ENCODE results near the gene AMFR. TPM values are rescaled to one million over a fixed set of nuclear protein-coding genes. Genes with fewer than 3 reads are reported as not detected.
A peak's percentile ranks its signal among the peaks of the same experiment; 100 is the strongest.

The AMFR gene
- total and polyA plus RNA-seq, 2 of the 13 experiments (the other 11 are each of a cell fraction or from before 2014, with no cell fraction given), result 52.9 to 108 TPM

DNA sequence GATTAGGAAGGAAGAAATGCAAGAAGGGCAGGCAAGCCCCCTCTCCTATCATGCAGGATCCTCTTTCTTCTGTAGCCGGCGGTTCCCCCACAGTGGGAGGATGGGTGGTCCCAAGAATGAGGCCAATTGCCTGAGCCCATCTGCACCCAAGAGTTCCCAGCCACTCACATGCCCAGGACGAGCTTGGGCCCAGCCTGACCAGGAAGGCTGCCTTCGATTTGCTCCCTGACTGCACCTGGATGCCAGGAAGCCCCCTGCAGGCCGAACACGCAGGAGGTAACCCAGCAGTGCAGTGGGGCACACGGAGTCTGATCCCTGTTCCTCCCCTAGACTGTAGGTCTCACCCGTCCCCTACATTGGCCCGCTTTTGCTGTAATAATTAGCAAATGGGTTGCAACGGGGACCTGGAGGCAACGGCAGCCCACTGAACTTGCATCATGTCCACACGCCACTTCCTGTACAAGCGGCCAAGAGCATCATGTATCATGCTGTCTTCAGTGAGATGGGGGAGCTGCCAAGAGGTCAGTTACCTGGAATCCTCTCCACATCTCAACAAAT is 67.5 kb downstream of the AMFR start (continued):
- no peak for TF ChIP-seq HOXA7 (CRISPR knock-in tag; IDR thresholded peaks at IDR 0.05)
- no peak for TF ChIP-seq RFX5 (IDR thresholded peaks at IDR 0.05; ENCODE audit: low read depth, low read length)
- peak; percentile 54; the same call in 1 of the 2 replicates for TF ChIP-seq SPEN (CRISPR knock-in tag; IDR thresholded peaks at IDR 0.05; ENCODE audit: low read depth)
- TF ChIP-seq DMAP1 (CRISPR knock-in tag; IDR thresholded peaks at IDR 0.05), result peak; percentile 51; the same call in 1 of the 2 replicates
- TF ChIP-seq SALL1 (CRISPR knock-in tag; IDR thresholded peaks at IDR 0.05), result 0 out of 2 replicates have a peak, but pooled peaks have one; percentile 59
- 0 out of 2 replicates have a peak, but pooled peaks have one; percentile 76 for TF ChIP-seq ZNF839 (CRISPR knock-in tag; IDR thresholded peaks at IDR 0.05; ENCODE audit: borderline replicate concordance)
- peak; percentile 79 for TF ChIP-seq ZNF607 (CRISPR knock-in tag; IDR thresholded peaks at IDR 0.05; ENCODE audit: borderline replicate concordance)
- TF ChIP-seq, protein P1, sequence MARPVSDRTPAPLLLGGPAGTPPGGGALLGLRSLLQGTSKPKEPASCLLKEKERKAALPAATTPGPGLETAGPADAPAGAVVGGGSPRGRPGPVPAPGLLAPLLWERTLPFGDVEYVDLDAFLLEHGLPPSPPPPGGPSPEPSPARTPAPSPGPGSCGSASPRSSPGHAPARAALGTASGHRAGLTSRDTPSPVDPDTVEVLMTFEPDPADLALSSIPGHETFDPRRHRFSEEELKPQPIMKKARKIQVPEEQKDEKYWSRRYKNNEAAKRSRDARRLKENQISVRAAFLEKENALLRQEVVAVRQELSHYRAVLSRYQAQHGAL (CRISPR knock-in tag; IDR thresholded peaks at IDR 0.05; ENCODE audit: not compliant biosample characterization), result peak; percentile 31
- no peak for TF ChIP-seq NONO (IDR thresholded peaks at IDR 0.05)
- 0 out of 2 replicates have a peak, but pooled peaks have one; percentile 31 for TF ChIP-seq NONO (CRISPR knock-in tag; conservative IDR thresholded peaks at IDR 0.05)
- TF ChIP-seq POLR2A (IDR thresholded peaks at IDR 0.05; ENCODE audit: insufficient read depth in 1 of 2, low read depth in 2 of 2, low read length in 2 of 2), result peak in 1 of 2 experiments; percentile 38; a peak in 1 of 4 replicates
- TF ChIP-seq, protein P2, sequence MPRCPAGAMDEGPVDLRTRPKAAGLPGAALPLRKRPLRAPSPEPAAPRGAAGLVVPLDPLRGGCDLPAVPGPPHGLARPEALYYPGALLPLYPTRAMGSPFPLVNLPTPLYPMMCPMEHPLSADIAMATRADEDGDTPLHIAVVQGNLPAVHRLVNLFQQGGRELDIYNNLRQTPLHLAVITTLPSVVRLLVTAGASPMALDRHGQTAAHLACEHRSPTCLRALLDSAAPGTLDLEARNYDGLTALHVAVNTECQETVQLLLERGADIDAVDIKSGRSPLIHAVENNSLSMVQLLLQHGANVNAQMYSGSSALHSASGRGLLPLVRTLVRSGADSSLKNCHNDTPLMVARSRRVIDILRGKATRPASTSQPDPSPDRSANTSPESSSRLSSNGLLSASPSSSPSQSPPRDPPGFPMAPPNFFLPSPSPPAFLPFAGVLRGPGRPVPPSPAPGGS (CRISPR knock-in tag; IDR thresholded peaks at IDR 0.05), result no peak
- TF ChIP-seq ZNF382 (CRISPR knock-in tag; IDR thresholded peaks at IDR 0.05; ENCODE audit: borderline replicate concordance), result no peak
- no peak; the same call in 1 of the 2 replicates for TF ChIP-seq ZNF232 (CRISPR knock-in tag; IDR thresholded peaks at IDR 0.05; ENCODE audit: borderline replicate concordance)
- TF ChIP-seq TBL1XR1 (IDR thresholded peaks at IDR 0.05; ENCODE audit: borderline replicate concordance, low read length, partially characterized antibody), result no peak
- no peak for TF ChIP-seq SOX13 (IDR thresholded peaks at IDR 0.05)
- TF ChIP-seq SOX13 (CRISPR knock-in tag; conservative IDR thresholded peaks at IDR 0.05 in 1 of 2, IDR thresholded peaks at IDR 0.05 in 1 of 2), result peak in 1 of 2 experiments; percentile 32; a peak in 1 of 4 replicates
- TF ChIP-seq, protein P3, sequence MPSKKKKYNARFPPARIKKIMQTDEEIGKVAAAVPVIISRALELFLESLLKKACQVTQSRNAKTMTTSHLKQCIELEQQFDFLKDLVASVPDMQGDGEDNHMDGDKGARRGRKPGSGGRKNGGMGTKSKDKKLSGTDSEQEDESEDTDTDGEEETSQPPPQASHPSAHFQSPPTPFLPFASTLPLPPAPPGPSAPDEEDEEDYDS (CRISPR knock-in tag; IDR thresholded peaks at IDR 0.05), result no peak
- TF ChIP-seq, protein P4, sequence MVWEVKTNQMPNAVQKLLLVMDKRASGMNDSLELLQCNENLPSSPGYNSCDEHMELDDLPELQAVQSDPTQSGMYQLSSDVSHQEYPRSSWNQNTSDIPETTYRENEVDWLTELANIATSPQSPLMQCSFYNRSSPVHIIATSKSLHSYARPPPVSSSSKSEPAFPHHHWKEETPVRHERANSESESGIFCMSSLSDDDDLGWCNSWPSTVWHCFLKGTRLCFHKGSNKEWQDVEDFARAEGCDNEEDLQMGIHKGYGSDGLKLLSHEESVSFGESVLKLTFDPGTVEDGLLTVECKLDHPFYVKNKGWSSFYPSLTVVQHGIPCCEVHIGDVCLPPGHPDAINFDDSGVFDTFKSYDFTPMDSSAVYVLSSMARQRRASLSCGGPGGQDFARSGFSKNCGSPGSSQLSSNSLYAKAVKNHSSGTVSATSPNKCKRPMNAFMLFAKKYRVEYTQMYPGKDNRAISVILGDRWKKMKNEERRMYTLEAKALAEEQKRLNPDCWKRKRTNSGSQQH (CRISPR knock-in tag; IDR thresholded peaks at IDR 0.05; ENCODE audit: low read depth), result 0 out of 2 replicates have a peak, but pooled peaks have one; percentile 81
- TF ChIP-seq BRD4 (CRISPR knock-in tag; IDR thresholded peaks at IDR 0.05), result peak; percentile 54; the same call in 1 of the 2 replicates
- TF ChIP-seq, protein P5, sequence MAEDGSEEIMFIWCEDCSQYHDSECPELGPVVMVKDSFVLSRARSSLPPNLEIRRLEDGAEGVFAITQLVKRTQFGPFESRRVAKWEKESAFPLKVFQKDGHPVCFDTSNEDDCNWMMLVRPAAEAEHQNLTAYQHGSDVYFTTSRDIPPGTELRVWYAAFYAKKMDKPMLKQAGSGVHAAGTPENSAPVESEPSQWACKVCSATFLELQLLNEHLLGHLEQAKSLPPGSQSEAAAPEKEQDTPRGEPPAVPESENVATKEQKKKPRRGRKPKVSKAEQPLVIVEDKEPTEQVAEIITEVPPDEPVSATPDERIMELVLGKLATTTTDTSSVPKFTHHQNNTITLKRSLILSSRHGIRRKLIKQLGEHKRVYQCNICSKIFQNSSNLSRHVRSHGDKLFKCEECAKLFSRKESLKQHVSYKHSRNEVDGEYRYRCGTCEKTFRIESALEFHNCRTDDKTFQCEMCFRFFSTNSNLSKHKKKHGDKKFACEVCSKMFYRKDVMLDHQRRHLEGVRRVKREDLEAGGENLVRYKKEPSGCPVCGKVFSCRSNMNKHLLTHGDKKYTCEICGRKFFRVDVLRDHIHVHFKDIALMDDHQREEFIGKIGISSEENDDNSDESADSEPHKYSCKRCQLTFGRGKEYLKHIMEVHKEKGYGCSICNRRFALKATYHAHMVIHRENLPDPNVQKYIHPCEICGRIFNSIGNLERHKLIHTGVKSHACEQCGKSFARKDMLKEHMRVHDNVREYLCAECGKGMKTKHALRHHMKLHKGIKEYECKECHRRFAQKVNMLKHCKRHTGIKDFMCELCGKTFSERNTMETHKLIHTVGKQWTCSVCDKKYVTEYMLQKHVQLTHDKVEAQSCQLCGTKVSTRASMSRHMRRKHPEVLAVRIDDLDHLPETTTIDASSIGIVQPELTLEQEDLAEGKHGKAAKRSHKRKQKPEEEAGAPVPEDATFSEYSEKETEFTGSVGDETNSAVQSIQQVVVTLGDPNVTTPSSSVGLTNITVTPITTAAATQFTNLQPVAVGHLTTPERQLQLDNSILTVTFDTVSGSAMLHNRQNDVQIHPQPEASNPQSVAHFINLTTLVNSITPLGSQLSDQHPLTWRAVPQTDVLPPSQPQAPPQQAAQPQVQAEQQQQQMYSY (CRISPR knock-in tag; IDR thresholded peaks at IDR 0.05), result no peak; the same call in 1 of the 2 replicates
- TF ChIP-seq ZNF772 (CRISPR knock-in tag; IDR thresholded peaks at IDR 0.05), result peak; percentile 73; the same call in 1 of the 2 replicates
